ENCODE results near the gene WDR64. TPM values are rescaled to one million over a fixed set of nuclear protein-coding genes. Genes with fewer than 3 reads are reported as not detected.

WDR64 gene
- total and polyA plus RNA-seq, 5 donors, result 0.29 to 0.54 TPM; not detected in 3

Other genes with a start within 250 kb of the WDR64 start
- gene FH, start 132.5 kb upstream of the WDR64 start, total RNA-seq, result 100 to 1,000 TPM; 149 to 188 (median 165) TPM
- gene FH, start 132.5 kb upstream of the WDR64 start, polyA plus RNA-seq, result 232 TPM
- gene KMO, start 119.9 kb upstream of the WDR64 start, total RNA-seq, result 1 to 10 TPM in 1 of 4 donors, under 1 TPM in 3; 0.63 to 1.5 (median 0.79) TPM
- 0.29 TPM for gene KMO, start 119.9 kb upstream of the WDR64 start, polyA plus RNA-seq
- 1 to 10 TPM; 4.1 to 7.8 (median 4.7) TPM for gene CHML, start 11.9 kb upstream of the WDR64 start, total RNA-seq
- gene CHML, start 11.9 kb upstream of the WDR64 start, polyA plus RNA-seq, result 1.1 TPM
- gene OPN3, start 11.9 kb upstream of the WDR64 start, total RNA-seq, result 1 to 10 TPM; 4.4 to 8.2 (median 7.0) TPM
- 7.2 TPM for gene OPN3, start 11.9 kb upstream of the WDR64 start, polyA plus RNA-seq
- under 1 TPM in 2 of 4 donors, not detected in 2; 0.74 to 0.83 TPM for gene EXO1, start 195.9 kb downstream of the WDR64 start, total RNA-seq
- gene EXO1, start 195.9 kb downstream of the WDR64 start, polyA plus RNA-seq, result 0.23 TPM

All from right cardiac atrium (tissue), 5 donors.